WTC11 (cell line): ENCODE results near the gene OR51A4. TPM values are rescaled to one million over a fixed set of nuclear protein-coding genes. Genes with fewer than 3 reads are reported as not detected.

Experiments
- ATAC-seq: fragments of 200-7000 bp; cut with Tn5 transposase; 2 replicates; pipeline ENCODE4 v1.10.0; 2021; ENCODE audit warnings: mild to moderate bottlenecking, moderate library complexity
- Bru-seq: library from RNA; stranded (reverse); fragments of 400-500 nt; gene quantifications from one replicate; lab custom pipeline; 2021; lab: Mats Ljungman, UMichigan
- CTCF ChIA-PET: fragments of 300-600 bp; sonication (Branson Sonifier 250); formaldehyde crosslinking; loops from one replicate; lab custom pipeline; 2021; ENCODE audit warnings: antibody characterized with exemption; lab: Charles Lee
- POLR2A ChIA-PET: fragments of 350-600 bp; sonication (Branson Sonifier 250); formaldehyde crosslinking; loops from one replicate; lab custom pipeline; 2021; ENCODE audit warnings: antibody characterized with exemption; lab: Charles Lee
- DNase-seq: peaks from one replicate; pipeline ENCODE4 v3.0.0; 2021; ENCODE audit warnings: low spot score
- H3K27ac Mint-ChIP-seq: 2 replicates; pipeline ENCODE4 v1.8.0; 2021; ENCODE audit warnings: mixed read lengths
- H3K27me3 Mint-ChIP-seq: 2 replicates; pipeline ENCODE4 v1.8.0; 2021; ENCODE audit warnings: low read depth, mild to moderate bottlenecking, moderate library complexity, mixed read lengths
- H3K36me3 Mint-ChIP-seq: 2 replicates; pipeline ENCODE4 v1.8.0; 2021; ENCODE audit warnings: mixed read lengths
- H3K4me1 Mint-ChIP-seq: 2 replicates; pipeline ENCODE4 v1.8.0; 2022; ENCODE audit warnings: mixed read lengths
- H3K4me3 Mint-ChIP-seq: 2 replicates; pipeline ENCODE4 v1.8.0; 2021; ENCODE audit warnings: mild to moderate bottlenecking, moderate library complexity, mixed read lengths
- H3K9me3 Mint-ChIP-seq: 2 replicates; pipeline ENCODE4 v1.8.0; 2021; ENCODE audit warnings: mixed read lengths
- ATF3 ChIP-seq: sonication (generic); formaldehyde crosslinking; conservative IDR thresholded peaks from 2 replicates; pipeline ENCODE4 v1.8.1; 2022; ENCODE audit warnings: mild to moderate bottlenecking, missing genetic modification reagents
- ATF6 ChIP-seq: sonication (generic); formaldehyde crosslinking; IDR thresholded peaks from 2 replicates; pipeline ENCODE4 v1.8.1; 2023; ENCODE audit warnings: mild to moderate bottlenecking, missing genetic modification reagents
- CBFB ChIP-seq: sonication (generic); formaldehyde crosslinking; IDR thresholded peaks from 2 replicates; pipeline ENCODE4 v1.8.1; 2022; ENCODE audit warnings: mild to moderate bottlenecking, low read depth, missing genetic modification reagents
- CREB1 ChIP-seq: sonication (generic); formaldehyde crosslinking; IDR thresholded peaks from 2 replicates; pipeline ENCODE4 v1.8.0; 2023; ENCODE audit warnings: mild to moderate bottlenecking, missing genetic modification reagents
- FOXJ3 ChIP-seq: sonication (generic); formaldehyde crosslinking; IDR thresholded peaks from 2 replicates; pipeline ENCODE4 v1.9.0; 2021; ENCODE audit warnings: missing genetic modification reagents, mild to moderate bottlenecking, borderline replicate concordance
- FOXP1 ChIP-seq: sonication (generic); formaldehyde crosslinking; IDR thresholded peaks from 2 replicates; pipeline ENCODE4 v1.8.0; 2022; ENCODE audit warnings: missing genetic modification reagents, mild to moderate bottlenecking, moderate library complexity, borderline replicate concordance
- HMGA2 ChIP-seq: fragments of 250-450 bp; sonication (Bioruptor Pico); IDR thresholded peaks from 2 replicates; pipeline ENCODE4 v1.4.0; 2021; ENCODE audit warnings: mild to moderate bottlenecking, moderate library complexity
- HMGXB4 ChIP-seq: sonication (generic); formaldehyde crosslinking; IDR thresholded peaks from 2 replicates; pipeline ENCODE4 v1.8.1; 2023; ENCODE audit warnings: mild to moderate bottlenecking, moderate library complexity, missing genetic modification reagents
- JAZF1 ChIP-seq: fragments of 250-450 bp; sonication (Bioruptor Pico); IDR thresholded peaks from 2 replicates; pipeline ENCODE4 v1.9.0; 2021; ENCODE audit warnings: moderate library complexity, mild to moderate bottlenecking, inconsistent platforms
- MXD4 ChIP-seq: fragments of 250-450 bp; sonication (Bioruptor Pico); IDR thresholded peaks from 2 replicates; pipeline ENCODE4 v1.8.0; 2021; ENCODE audit warnings: mild to moderate bottlenecking, moderate library complexity, borderline replicate concordance
- PRDM15 ChIP-seq: sonication (generic); formaldehyde crosslinking; IDR thresholded peaks from 2 replicates; pipeline ENCODE4 v1.8.0; 2022; ENCODE audit warnings: missing genetic modification reagents
- PREB ChIP-seq: sonication (generic); formaldehyde crosslinking; IDR thresholded peaks from 2 replicates; pipeline ENCODE4 v1.8.1; 2022; ENCODE audit warnings: mild to moderate bottlenecking, missing genetic modification reagents, moderate library complexity, borderline replicate concordance
- RORB ChIP-seq: fragments of 250-450 bp; sonication (Bioruptor Pico); IDR thresholded peaks from 2 replicates; pipeline ENCODE4 v1.9.0; 2021; ENCODE audit warnings: mild to moderate bottlenecking
- SMAD3 ChIP-seq: sonication (generic); formaldehyde crosslinking; IDR thresholded peaks from 2 replicates; pipeline ENCODE4 v1.8.0; 2022; ENCODE audit warnings: missing genetic modification reagents, mild to moderate bottlenecking, borderline replicate concordance
- SMAD4 ChIP-seq: sonication (generic); formaldehyde crosslinking; IDR thresholded peaks from 2 replicates; pipeline ENCODE4 v1.8.0; 2022; ENCODE audit warnings: mild to moderate bottlenecking, missing genetic modification reagents
- TEAD4 ChIP-seq: sonication (generic); formaldehyde crosslinking; IDR thresholded peaks from 2 replicates; pipeline ENCODE4 v1.8.0; 2022; ENCODE audit warnings: mild to moderate bottlenecking, missing genetic modification reagents
- ZNF317 ChIP-seq: sonication (generic); formaldehyde crosslinking; IDR thresholded peaks from 2 replicates; pipeline ENCODE4 v1.8.1; 2023; ENCODE audit warnings: low read depth, mild to moderate bottlenecking, moderate library complexity, missing genetic modification reagents, borderline replicate concordance
- ZNF671 ChIP-seq: fragments of 250-450 bp; sonication (Bioruptor Pico); IDR thresholded peaks from 2 replicates; pipeline ENCODE4 v1.8.0; 2021; ENCODE audit warnings: mild to moderate bottlenecking
- long read RNA-seq, 3 experiments: library from RNA in 1 of 3; library from capped mRNA in 1 of 3; library from polyadenylated mRNA in 1 of 3; unstranded in 2 of 3; stranded (forward) in 1 of 3; transcript quantifications; one replicate each; pipeline ENCODE4 v2.0.0, GENCODE V29; 2021
- total RNA-seq: library from RNA; stranded (reverse); gene quantifications from 3 replicates; pipeline ENCODE4 v1.2.3, GENCODE V29; 2021

Gene OR51A4
- total RNA-seq: not detected in 3 replicates
- Bru-seq, nascent RNA: not detected
- long read RNA-seq, experiment 1: 0 reads
- long read RNA-seq, experiment 2: 0 reads
- long read RNA-seq, experiment 3: 0 reads

GRCh38 chr11:4947505-4947904, at the start of gene OR51A4:
TSS of gene OR51A4 (minus strand) at chr11:4947605. CDS start at chr11:4947100, 505 bp downstream.
- Mint-ChIP-seq H3K4me1 (no peaks in the 10 kb centered on the region), H3K4me3 (no peak within 1 kb of the TSS), H3K9me3 (no peaks in the 10 kb centered on the region), H3K27me3 (peaks cover 4% of the 10 kb centered on the region; the same call in 1 of the 2 replicates), H3K27ac (no peak within 1 kb of the TSS)
- ATAC-seq: no peak
- CTCF ChIA-PET: no interaction called here
- POLR2A ChIA-PET: no interaction called here
- TF ChIP-seq SMAD3 (no peak), FOXJ3 (no peak), HMGXB4 (no peak), ATF3 (CRISPR knock-in tag) (no peak), CBFB (CRISPR knock-in tag) (no peak), CREB1 (CRISPR knock-in tag) (no peak), ATF6 (no peak), ZNF317 (CRISPR knock-in tag) (no peak), HMGA2 (CRISPR knock-in tag) (no peak), FOXP1 (CRISPR knock-in tag) (no peak)
- TF ChIP-seq, all 79 proteins: peak for 0
- DNase-seq: no peak
- H3K36me3 Mint-ChIP-seq: no peaks in the 10 kb centered on the region

- Mint-ChIP-seq H3K4me3 (no peak within 1 kb of the TSS), H3K36me3 (no peaks in the 10 kb centered on the region), H3K9me3 (no peaks in the 10 kb centered on the region), H3K4me1 (no peaks in the 10 kb centered on the region), H3K27me3 (0 out of 2 replicates have a peak, but pooled peaks cover 3% of the 10 kb centered on the region), H3K27ac (no peak within 1 kb of the TSS)
- DNase-seq (no peak), ATAC-seq (no peak)
- POLR2A ChIA-PET: no interaction called here
- CTCF ChIA-PET: no interaction called here
- TF ChIP-seq ATF3 (CRISPR knock-in tag) (no peak), MXD4 (no peak), ZNF671 (CRISPR knock-in tag) (no peak), PREB (CRISPR knock-in tag) (no peak), PRDM15 (CRISPR knock-in tag) (no peak), RORB (no peak), JAZF1 (no peak), TEAD4 (CRISPR knock-in tag) (no peak), SMAD4 (no peak)
These were observed 47.1 kb upstream of the OR51A4 start, which contains the start of gene OR51L1 for GRCh38 chr11:4994551-4994950. TSS of gene OR51L1 (plus strand) at chr11:4994851. CDS start at chr11:4998983, 4,132 bp downstream.
